Smooth muscle cell of the brain vasculature (primary cell): ENCODE results near the gene RAD51C.
"Not testable (repeated sequence)": the region's sequence is repeated elsewhere in the genome, so short reads cannot be mapped to it uniquely, and the experiment has no call there.

ENCODE experiments used
- DNase-seq: peaks from one replicate; pipeline ENCODE4 v3.0.0-alpha.2; 2012; ENCODE audit warnings: low read depth, low spot score

Gene RAD51C

DNA sequence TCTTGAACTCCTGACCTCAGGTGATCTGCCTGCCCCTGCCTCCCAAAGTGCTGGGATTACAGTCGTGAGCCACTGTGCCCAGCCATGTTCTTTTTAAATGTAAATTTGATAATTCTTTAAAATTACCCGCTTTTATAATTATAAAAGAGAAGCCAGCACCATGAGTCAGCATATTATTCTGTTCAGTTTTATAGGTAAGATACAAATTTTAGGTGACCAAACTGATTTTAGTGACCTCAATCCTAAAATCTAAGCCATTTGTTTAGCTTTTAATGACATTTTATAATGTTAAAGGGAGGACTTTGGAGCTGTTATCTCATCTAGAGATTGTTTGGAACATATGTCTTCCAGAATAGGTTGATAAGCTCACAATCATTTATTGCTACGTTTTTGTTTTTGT lies 42.4 kb downstream of the RAD51C start:
- DNase-seq, result no peak

DNA sequence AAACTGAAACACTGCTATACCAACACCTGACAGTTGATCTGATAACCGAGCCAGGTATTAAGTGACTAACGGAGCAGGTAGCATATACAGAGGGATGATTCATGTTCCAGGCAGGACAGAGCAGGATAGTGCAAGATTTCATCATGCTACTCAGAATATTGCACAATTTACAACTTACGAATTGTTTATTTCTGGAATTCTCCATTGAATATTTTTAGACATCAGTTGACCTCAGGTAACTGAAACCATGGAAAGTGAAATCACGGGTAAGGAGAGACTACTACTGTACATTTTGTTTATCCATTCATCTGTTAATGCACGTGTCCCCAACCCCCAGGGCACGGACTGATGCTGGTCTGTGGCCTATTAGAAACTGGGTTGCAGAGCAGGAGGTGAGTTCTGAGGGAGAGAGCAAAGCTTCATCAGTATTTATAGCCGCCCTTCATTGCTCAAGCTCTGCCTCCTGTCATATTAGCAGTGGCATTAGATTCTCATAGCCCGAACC lies 48.8 kb downstream of the RAD51C start:
- DNase-seq, result no peak

- no peak for DNase-seq
Measured at GRCh38 chr17:58747674-58748073, 55.3 kb downstream of the RAD51C start.

DNA sequence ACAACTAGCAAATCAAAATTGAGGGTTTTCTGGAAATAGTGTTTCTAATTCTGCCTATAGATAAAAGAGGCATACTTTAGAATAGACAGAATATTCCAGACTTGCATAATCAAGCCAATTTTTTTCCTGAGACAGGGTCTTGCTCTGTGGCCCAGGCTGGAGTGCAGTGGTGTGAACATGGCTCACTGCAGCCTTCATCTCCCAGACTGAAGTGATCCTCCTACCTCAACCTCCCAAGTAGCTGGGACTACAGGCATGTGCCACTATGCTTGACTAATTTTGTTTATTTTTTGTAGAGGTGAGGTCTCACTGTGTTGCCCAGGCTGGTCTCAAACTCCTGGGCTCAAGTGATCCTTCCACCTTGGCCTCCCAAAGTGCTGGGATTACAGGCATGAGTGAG lies 57.2 kb downstream of the RAD51C start:
- not testable (repeated sequence) for DNase-seq

GRCh38 chr17:58753026-58753425 lies 60.6 kb downstream of the RAD51C start:
- no peak for DNase-seq

DNA sequence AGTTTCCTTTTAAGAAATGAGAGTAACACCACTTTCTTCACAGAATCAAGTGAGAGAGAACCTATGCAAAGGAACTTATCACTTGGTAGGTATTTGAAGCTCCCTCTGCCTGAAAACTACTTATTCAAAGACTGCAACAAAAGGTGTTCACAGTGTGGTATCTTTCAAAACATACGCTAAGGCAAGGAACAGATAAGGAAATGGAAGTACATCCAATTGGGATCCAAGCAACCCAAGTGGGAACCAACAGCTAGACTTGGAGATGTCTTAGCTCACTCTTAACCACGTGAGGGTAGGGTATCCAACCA lies 62.8 kb downstream of the RAD51C start:
- no peak for DNase-seq

DNA sequence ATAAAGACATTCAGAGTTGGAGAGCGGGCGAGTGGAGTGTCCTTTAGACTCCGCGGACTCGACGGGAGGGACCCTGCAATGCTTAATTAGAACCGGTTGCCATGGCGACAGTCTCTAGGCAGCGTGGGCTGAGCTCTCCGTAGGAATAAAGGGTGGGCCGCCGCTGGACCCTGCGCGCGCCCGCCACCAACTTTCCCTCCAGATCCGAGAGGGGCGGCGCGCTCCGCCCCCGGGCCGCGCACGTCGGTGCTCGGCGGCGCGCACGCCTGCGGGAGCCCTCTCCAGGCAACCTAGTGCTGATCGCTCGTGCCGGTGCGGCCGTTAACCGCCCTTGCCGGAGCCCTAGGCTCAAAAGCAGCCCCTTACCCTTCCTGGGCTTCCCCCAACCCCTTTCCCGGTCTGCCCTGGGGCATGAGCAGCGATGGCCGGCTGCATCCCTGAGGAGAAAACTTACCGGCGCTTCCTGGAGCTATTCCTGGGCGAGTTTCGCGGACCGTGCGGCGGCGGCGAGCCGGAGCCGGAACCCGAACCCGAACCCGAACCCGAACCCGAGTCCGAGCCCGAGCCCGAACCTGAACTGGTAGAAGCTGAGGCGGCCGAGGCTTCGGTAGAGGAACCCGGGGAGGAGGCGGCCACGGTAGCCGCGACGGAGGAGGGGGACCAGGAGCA lies 63.3 kb downstream of the RAD51C start, which contains the start of gene PPM1E:
Gene PPM1E, plus strand, starts transcription at position 278 of the 669 bp plus-strand sequence.
- no peak for DNase-seq

DNA sequence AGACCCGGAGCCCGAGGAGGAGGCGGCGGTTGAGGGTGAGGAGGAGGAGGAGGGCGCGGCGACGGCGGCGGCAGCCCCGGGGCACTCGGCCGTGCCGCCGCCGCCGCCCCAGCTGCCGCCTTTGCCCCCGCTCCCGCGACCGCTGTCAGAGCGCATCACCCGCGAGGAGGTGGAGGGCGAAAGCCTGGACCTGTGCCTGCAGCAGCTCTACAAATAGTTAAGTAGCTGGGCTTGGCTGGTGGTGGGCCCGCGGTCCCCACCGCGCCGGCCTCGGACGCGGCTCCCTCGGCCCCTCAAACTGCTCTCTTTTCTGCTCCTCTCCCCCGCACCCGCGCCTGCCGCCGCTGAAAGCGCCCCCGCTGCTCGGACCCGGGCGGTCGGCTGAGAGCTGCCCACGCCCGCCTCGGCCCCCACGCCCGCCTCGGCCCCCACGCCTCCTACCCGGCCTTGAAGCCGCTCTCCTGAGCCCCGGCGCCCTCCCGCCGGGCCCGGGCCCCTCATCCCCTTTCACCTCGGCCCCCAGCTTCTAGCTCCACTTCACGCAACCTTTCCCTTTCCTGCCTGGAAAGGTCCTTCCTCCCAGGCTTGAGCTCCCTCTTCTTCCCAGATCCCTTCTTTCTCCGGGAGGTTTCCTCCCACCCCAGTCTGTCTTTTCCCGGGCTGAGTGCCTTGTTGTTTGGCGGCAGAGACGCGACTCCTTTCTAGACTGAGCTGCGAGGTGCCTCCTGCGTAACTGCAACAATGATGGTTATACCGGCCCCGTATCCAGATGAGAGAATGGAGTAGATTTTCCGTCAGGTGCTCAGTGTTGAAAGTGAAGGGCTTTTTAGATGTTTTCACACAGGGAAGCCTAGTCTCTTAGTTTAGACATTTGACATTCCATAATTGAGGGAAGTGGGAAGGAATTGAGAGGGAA lies 64.1 kb downstream of the RAD51C start:
- no peak for DNase-seq

DNA sequence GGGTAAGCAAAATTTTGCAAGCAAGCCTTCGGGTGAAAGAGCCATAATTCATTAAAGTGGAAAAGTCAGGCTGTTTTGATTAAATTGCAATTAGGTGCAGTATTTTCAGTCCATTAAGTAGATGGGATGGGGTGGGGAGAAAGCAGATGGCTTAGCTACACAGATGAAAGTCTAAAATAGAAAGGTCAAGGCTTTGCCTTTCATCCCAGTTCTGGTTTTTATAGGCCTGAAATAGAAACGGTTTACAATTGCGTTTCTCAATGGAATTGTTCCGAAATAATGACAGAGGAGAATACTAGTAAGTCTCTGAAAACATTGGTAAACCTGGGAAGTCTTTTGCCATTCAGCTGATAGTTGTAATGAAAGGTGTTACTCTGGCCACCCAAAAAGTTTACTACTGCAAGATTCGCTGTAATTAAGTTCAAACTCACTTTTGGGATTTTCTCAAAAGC lies 64.8 kb downstream of the RAD51C start:
- DNase-seq, result no peak

DNA sequence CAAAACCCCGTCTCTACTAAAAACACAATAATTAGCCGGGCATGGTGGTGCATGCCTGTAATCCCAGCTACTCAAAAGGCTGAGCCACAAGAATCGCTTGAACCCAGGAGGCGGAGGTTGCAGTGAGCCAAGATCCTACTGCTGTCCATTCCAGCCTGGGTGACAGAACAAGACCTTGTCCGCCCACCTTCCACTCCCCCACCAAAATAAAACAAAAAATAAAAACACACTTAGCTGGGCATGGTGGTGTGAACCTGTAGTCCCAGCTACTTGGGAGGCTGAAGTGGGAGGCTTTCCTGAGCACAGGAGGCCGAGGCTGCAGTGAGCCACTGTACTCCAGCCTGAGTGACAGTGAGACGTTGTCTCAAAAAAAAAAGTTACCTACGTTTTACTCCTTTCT lies 66.5 kb downstream of the RAD51C start:
- no peak for DNase-seq

DNA sequence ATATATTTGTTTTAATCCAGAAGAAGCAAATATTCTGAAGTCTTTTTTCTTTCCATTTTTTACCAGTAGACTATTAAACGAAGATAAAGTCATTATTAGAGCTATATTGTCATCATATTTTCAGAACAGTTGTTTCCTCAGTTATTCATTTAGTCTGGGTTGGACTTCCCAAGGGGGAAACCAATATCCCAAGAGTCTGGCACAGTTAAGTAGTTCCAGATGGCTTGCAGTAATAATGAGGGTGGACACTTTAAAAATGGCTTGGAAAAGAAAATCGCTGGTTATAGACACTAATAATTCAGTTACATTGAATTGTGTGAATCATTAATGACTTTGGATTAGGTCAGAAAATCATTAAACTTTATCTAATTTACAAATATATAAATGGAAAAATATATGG lies 67.1 kb downstream of the RAD51C start:
- DNase-seq, result no peak

- DNase-seq, result no peak
Measured at GRCh38 chr17:58760248-58760647, 67.8 kb downstream of the RAD51C start.

DNA sequence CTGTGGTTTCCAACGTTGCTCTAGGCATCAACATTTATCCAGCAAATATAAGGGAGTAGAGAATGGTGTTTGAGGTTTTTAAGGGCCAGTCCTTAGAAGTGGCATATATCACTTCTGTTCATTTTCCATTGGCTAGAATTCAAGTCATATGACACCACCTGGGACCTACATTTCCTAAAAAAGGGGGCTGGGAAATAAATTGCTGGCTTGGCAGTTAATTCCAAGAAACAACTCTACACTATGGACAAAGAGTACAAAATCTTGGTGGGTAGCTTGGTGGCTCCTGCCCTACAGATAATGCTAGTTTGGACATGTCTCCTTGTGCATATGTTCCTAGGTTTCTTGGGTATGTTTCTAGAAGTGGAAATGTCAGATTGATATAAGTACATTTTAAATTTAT lies 70.9 kb downstream of the RAD51C start:
- DNase-seq, result no peak

DNA sequence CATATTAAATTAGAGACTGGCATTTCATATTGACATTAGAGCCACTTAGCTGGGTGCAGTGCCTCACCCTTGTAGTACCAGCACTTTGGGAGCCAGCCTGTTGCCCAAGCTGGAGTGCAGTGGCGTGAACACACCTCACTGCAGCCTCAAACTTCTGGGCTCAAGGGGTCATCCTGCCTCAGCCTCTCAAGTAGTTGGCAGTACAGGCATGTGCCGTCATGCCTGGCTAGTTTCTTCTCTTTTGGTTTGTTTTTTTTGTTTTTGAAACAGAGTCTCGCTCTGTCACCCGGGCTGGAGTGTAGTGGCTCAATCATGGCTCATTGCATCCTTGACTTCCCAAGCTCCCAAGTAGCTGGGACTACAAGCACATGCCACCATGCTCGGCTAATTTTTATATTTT lies 72.0 kb downstream of the RAD51C start:
- no peak for DNase-seq

- DNase-seq, result not testable (repeated sequence)
Measured at GRCh38 chr17:58778482-58778881, 86.1 kb downstream of the RAD51C start.

GRCh38 chr17:58779446-58779845 lies 87.0 kb downstream of the RAD51C start:
- DNase-seq, result no peak

GRCh38 chr17:58783380-58783779 lies 91.0 kb downstream of the RAD51C start:
- no peak for DNase-seq

DNA sequence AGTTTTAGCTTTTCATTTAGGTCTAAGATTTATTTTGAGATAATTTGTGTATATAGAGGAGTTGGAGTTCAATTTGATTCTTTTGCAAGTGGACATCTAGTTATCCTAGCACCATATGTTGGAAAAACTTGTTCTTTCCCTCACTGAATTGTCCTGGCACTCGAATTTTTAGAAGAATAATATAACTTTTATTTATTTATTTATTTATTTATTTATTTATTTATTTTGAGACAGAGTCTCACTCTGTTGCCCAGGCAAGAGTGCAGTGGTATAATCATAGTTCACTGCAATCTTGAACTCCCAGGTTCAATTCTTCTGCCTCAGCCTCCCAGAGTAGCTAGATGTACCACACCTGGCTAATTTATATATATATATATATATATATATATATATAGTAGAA lies 92.7 kb downstream of the RAD51C start:
- no peak for DNase-seq
